Measurements from ENCODE around the gene SLC16A10. TPM values are rescaled to one million over a fixed set of nuclear protein-coding genes. Genes with fewer than 3 reads are reported as not detected.
A peak's percentile ranks its signal among the peaks of the same experiment; 100 is the strongest.
"Not testable (repeated sequence)": the region's sequence is repeated elsewhere in the genome, so short reads cannot be mapped to it uniquely, and the experiment has no call there.

Gene SLC16A10, protein sequence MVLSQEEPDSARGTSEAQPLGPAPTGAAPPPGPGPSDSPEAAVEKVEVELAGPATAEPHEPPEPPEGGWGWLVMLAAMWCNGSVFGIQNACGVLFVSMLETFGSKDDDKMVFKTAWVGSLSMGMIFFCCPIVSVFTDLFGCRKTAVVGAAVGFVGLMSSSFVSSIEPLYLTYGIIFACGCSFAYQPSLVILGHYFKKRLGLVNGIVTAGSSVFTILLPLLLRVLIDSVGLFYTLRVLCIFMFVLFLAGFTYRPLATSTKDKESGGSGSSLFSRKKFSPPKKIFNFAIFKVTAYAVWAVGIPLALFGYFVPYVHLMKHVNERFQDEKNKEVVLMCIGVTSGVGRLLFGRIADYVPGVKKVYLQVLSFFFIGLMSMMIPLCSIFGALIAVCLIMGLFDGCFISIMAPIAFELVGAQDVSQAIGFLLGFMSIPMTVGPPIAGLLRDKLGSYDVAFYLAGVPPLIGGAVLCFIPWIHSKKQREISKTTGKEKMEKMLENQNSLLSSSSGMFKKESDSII
- 20.8 TPM for total RNA-seq
- long read RNA-seq, transcript SLC16A10-202 (6 exons, 2,508 nt): major isoform, 28 of 35 reads
- long read RNA-seq, partial matches to known transcripts: 2 of 35 reads
- long read RNA-seq, other reads (novel, unspliced or antisense): 5 of 35 reads

DNA sequence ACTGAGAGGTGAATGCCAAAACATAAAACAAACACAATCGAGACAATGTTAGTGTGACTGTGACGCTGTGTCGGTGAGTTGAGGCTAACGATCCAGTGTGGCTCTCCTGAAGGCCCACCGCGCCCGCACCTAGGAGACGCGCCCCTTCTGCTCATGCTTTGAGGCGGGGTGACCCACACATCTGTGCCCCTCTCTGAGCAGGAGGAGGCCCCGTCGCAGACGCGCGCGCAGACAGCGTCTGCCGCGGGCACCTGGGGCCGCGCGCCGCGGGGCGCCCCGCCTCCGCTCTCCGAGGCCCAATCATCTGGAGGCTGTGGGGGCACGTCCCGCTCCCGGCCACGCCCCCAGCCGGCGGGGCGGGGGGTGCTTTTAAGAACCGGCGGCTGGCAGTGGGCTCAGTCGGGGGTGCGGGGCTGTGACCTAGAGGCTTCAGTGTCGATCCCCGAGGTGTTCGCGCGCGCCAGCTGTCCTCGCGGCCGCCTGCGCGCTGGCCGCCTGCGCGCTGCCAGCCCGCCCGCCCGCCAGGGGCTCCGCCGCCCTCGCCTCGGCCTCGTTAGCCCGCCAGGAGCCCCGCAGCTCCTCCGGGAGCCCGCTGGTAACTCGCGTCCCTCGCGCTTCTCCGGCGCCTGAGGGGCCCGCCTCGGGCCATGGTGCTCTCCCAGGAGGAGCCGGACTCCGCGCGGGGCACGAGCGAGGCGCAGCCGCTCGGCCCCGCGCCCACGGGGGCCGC, at the start of gene SLC16A10:
Gene SLC16A10, plus strand, starts transcription at position 398 of the 730 bp plus-strand sequence. Its CDS starts 250 bp downstream, at position 648.
- ATAC-seq (peak; percentile 97), DNase-seq (peak; percentile 89)
- intact Hi-C loops (cut with micrococcal nuclease): no loop called here

DNA sequence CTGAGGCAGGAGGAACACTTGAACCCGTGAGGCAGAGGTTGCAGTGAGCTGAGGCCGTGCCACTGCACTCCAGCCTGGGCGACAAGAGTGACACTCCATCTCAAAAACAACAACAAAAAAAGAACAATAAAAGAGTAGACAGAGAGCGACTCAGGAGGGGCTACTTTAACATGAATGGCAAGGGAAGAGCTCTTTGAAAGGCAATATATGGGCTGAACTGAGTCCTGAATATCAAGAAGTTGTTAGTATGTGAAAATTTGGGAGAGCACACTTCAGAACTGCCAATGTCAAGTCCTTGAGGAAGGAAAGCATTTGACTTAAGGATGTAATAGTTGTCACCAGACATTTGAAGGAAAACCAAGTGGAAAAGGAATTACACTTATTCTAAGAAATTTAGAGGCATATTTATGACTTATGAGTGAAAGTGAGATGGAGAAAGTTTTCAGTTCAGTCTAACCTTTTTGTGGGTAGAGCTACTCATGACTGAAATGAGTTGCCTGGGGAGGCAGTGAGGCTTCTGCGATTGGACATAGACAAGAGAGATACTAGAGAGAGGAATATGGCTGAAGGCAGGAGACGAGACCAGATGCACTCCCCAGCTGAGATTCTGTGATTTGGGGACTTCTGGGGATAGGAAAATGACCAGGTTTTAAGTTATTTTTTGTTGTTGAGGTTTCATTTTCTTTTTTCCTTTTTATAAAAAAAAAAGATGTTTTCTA, 48.6 kb upstream of the SLC16A10 start:
- DNase-seq (no peak), ATAC-seq (no peak)
- intact Hi-C loops (cut with micrococcal nuclease): no loop called here

DNA sequence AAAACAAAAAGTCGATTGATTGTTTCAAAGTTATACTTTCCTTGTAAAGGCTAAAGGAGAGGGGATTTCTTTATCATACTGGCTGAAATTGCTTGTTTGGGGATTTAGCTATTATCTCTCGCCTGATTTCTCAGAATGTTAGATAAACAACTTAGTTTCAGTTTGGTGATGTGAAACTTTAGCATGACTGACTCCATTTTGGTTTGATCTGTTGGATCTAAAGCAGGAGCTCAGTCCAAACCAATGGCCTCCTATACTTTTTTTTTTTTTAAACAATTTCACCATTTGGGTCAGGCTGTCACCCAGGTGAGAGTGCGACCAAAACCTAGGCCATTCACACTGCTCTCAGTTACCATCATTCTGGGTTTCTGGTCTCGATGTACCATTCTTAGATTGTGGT, 45.4 kb upstream of the SLC16A10 start:
- ATAC-seq: no peak
- intact Hi-C loops (cut with micrococcal nuclease): no loop called here
- DNase-seq: no peak

DNA sequence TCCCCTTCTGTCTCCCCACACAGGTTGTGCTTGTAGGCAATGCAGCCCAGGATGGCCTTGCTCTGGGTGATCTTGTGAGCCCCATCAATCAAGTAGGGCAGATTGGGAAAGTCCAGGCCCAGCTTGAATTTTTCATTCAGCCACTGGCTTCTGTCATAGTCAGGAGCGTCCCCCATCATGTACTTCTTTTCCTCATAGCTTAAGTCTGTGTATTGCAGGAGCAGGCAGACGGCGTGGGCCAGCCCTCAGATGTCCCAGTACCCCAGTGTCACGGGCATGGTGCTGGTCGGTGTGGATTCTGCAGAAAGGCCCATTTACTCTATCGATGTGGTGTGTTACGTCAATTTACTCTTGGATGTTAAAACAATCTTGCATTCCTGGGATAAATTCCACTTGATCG, 40.1 kb upstream of the SLC16A10 start:
- ATAC-seq (no peak), DNase-seq (no peak)
- intact Hi-C loops (cut with micrococcal nuclease): no loop called here

DNA sequence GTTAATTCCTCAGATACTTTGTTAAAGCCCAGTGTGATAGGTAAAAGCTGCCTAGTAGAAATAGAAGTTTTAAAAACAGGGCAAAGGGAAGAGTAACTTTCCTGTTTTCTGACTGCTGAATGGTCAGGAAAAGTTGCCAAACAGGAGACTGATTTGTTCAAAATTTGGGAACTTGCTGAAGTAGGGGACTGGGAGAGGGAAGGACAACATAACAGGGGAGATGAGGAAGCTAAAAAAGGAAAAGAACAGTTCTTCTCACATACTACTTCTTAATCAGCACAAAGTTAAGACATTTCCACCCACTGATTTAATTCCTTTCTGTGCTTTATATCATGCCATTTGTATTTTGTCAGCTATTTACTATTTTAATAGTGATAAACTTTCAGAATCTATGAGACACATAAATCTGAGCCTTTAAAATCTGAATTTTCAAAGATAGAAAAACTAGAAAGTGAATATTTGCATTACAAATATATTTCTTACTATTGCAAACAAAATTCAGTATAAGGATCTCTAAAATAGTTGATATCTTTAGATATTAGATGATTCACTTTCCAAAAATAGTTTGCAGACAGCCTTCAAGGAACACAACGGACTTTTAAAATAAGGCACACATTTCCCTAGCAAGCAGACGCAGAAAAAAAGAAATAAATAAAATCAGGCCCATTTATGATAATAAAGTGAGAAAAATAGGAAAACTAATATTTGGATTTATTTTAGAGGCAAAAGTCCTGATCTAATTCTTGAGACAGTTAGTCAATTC, 36.9 kb upstream of the SLC16A10 start:
- DNase-seq: no peak
- ATAC-seq: peak; percentile 59
- intact Hi-C loops (cut with micrococcal nuclease): no loop called here

DNA sequence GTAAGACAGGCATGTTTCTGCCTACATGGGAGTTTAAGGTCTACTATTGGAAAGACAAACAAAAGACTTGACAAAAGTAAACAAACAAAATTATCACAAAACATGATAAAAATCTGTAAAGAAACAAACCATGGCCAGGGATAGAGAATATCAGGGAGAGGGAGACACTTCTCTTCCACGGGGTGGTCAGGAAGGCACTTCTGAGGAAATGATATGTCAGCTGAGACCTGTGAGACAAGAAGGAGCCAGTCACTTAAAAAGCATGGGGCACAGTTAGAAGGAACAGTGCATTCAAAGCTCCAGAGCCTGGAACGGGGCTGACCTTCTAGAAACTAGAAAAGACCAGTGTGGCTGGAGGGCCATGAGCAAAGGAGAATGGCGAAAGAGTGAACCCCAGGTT, 35.1 kb upstream of the SLC16A10 start:
- ATAC-seq (no peak), DNase-seq (no peak)
- intact Hi-C loops (cut with micrococcal nuclease): no loop called here

DNA sequence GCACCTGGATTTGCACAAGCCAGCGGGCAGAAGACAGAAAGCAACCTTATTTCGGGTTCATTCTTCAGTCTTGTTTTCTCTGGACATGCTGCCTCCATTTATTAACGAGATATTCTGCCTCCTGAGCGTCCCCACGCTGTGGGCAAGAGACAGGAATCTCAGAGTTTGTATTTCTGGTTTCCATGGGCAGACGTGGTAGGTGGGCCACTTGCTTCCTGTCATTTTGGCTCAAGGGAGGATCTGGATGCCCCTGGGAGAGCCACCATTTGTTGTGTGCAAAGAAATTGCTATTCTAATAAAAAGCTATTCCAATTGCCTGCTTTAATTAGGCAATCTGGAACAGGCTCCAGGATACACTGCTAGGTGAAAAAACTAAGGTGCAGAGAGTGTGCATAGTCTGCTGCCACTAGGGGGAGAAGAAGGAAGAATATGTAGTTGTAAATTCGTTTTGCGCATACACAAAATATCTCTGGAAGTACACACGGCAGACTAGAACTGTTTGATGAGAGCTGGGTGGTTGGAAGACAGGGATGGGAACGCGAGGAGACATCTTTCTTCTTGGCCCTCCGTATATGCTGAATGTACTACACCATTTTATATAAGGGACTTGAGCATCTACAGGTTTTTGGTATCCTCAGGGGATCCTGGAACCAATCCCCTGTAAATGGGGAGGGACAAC, 30.1 kb upstream of the SLC16A10 start:
- intact Hi-C loops (cut with micrococcal nuclease): no loop called here

DNA sequence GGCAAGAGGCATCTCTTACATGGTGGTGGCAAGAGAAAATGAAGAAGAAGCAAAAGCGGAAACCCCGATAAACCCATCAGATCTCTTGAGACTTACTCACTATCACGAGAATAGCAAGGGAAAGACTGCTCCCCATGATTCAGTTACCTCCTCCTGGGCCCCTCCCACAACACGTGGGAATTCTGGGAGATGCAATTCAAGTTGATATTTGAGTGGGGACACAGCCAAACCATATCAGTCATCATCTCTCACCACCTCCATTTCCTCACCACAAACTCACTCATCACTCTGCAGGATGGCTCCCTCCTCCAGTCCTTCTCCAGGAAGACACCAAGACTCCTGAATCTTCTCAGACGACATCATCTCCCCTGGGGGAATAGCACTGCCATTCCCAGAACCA, 25.8 kb upstream of the SLC16A10 start:
- intact Hi-C loops (cut with micrococcal nuclease): no loop called here
- no peak for ATAC-seq
- no peak for DNase-seq

More for the DNA sequence above, 30.1 kb upstream of the SLC16A10 start:
- ATAC-seq: peak; percentile 70
- no peak for DNase-seq

DNA sequence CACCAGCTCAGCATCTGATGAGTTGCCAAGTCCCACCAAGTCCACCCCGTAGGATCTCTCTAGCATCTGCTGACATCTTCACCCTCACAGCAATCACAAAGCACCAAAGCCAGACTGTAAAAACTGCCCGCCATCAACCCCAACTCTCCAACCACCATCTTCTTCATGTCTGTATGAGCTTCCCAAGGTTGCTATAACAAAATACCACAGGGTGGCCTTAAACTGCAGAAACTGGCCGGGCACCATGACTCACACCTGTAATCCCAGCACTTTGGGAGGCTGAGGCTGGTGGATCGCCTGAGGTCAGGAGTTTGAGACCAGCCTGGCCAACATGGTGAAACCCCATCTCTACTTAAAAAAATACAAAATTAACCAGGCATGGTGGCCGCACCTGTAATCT, 25.3 kb upstream of the SLC16A10 start:
- intact Hi-C loops (cut with micrococcal nuclease); ATAC-seq: not testable (repeated sequence)

DNA sequence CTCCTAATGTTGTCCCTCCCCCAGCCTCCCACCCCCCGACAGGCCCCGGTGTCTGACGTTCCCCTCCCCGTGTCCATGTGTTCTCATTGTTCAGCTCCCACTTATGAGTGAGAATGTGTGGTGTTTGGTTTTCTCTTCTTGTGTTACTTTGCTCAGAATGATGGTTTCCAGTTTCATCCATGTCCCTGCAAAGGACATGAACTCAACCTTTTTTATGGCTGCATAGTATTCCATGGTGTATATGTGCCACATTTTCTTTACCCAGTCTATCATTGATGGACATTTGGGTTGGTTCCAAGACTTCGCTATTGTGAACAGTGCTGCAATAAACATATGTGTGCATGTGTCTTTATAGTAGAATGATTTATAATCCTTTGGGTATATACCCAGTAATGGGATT, 24.4 kb upstream of the SLC16A10 start:
- ATAC-seq; intact Hi-C loops (cut with micrococcal nuclease); DNase-seq: not testable (repeated sequence)

More for the DNA sequence above, 25.3 kb upstream of the SLC16A10 start:
- DNase-seq: not testable (repeated sequence)

DNA sequence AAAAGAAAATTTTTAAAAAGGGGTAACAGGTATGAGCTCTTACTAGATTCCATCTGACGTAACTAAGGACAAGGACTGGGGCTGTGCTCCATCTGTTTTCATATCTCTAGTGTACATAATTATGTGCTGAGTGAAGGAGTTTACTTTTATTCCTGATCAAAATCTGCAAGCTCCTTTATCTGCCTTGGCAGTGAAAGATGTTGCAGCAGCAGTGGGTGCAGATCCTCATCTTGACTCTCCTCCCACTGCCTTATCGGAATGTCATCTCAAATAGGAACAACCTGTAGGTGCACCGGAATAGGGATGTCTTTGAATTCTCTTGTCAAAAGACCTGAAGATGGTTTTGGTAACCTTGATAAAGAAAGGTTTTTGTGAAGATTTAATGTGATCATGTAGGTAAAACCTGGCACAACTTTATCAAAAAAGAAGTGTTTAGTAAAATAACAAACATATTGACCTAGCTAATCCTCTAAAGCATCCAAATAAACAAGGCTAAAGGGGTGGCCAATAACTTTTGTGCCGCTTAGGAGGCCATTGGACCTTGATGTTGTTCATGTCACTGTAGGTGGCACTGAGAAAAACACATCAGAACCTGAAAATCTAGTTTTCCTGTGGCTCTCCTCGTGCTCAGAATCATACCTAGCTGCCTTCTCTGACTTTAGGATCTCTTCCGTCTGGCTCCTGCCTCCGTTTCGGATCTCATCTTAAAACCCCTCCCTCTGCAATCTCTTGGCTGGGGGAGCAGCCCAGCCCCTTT, 19.0 kb upstream of the SLC16A10 start:
- ATAC-seq (no peak), DNase-seq (no peak)
- intact Hi-C loops (cut with micrococcal nuclease): no loop called here

DNA sequence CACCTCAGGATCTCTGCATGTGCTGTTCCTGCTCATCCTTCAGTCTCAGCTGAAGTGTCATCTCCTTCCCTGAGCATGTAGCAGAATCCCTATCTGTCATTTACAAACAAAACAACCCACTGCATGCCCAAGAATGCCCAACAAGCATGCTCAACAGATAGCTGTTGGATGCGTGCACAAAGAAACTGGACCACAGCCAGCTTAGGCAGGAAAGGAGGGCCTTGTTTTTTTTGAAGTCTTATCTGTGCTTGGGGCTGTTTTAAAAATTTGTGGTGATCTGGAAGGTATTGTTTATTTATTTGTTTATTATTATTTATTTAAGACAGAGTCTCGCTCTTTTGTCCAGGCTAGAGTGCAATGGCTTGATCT, 18.5 kb upstream of the SLC16A10 start:
- no peak for ATAC-seq
- intact Hi-C loops (cut with micrococcal nuclease): no loop called here
- no peak for DNase-seq

DNA sequence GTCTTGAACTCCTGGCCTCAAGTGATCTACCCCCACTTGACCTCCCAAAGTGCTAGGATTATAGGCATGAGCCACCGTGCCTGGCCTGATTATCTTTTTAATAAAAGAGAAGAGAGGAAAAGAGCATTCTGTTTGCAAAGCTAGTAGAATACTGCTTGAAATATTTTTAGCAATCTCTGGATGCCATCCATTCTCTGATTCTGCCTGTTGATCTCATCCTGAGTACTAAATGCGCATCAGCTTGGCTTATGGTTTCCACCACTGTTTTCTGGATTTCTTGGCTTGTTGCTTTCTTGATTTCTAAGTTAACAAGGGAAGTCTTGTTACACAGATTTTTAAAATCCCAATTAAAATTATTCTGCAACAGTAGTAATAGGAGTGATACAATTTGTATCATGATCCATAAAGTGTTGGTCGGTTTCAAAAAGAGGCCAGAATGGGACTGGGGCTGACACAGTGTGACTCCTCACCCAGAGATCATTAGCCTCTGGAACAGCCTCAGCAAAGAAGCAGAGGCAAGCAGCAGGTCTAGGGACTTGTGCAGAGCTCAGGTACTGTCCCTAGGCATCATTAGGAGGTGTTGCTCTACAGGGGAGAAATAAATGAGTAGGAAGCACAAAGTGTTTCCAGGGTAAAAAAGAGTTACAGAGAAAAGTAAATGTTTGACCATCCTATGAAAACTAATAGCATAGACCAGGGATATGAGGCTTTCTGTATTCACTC, 17.8 kb upstream of the SLC16A10 start:
- ATAC-seq (no peak), DNase-seq (no peak)
- intact Hi-C loops (cut with micrococcal nuclease): no loop called here

DNA sequence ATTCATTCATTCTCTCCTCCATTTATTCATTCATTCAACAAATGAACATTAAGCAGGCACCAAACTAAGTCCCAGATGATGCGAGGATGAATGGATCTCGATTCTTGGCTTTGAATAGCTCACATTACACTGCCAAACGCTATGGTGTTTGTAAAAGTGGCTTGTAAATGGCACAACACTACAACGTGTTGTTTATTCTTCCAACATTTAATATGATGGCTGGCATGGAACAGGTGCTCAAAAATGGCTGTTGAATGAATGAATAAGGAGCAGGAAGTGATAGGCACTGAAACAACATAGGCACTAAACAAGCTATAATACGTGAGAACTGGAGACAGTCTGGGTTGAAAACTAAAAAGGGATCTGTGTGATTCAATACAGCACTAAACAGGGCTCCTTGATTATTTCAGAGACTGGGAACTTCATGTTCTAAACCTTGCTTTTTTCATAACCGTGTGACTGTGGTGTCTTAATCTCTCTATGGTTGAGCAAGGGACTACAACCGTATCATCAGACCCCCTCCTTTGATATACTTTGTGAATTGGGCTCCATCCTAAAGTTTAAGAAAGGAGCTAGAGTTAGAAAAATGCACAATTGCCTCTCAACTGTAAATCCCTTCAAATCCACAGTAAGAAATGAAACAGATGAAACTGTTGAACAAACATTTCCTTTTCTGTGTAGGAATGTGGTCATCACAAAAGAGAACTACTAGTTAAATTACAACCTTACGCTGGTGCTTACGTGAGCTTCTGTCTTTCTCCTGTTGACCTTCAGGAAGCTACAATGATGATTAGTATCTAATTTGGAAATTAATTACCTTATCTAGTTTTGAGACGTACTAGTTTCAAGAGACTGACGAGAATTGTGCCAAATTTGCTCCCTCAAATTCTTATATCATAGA, 16.9 kb upstream of the SLC16A10 start:
- DNase-seq (no peak), ATAC-seq (no peak)
- intact Hi-C loops (cut with micrococcal nuclease): no loop called here

DNA sequence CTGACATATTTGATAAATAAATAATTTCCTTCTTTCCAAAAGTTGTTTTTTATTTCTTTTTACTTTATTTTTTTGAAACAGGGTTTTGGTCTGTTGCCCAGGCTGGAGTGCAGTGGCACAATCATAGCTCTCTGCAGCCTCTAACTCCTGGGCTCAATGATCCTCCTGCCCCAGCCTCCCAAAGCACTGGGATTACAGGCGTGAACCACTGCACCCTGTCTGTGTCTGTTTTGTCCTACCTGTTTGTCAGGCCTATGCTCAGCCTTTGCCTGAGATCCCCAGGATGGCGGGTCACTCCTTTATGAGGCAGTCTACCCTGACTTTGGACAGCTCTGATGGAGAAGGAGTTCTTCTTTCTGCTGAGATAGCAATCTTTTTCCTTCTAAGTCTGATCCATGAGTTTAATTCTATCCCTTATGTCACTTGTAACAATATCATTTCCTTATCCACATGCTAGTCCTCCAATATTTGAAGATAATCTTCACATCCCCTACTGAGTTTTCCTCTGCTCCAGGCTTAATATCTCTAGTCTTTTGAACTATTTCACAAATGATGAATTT, 14.4 kb upstream of the SLC16A10 start:
- DNase-seq: no peak
- intact Hi-C loops (cut with micrococcal nuclease): no loop called here
- ATAC-seq: no peak

DNA sequence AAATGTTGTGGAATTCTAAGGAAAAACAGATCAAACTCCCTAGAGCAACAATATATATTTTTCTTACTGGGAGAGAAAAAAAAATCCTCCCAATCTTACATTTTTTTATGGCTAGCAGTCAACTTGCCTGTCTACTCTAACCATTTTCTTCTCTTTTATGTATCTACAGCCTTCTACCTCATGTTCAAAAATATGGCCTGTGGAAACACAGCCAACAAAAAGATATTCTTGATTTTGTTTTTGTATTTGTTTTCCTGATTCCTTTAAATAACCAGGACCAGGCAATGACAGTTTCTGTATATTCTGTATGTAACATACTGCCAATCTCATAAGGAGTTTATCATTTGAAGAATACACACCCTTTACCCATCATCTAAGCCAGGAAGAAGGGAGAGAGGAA, 13.0 kb upstream of the SLC16A10 start:
- intact Hi-C loops (cut with micrococcal nuclease): no loop called here
- DNase-seq: no peak
- ATAC-seq: no peak
